GM12873 (cell line): ENCODE data around the gene STAT4.

ENCODE experiments used
- CTCF ChIP-seq: IDR thresholded peaks from 2 replicates; pipeline ENCODE4 v1.5.1; 2012; ENCODE audit warnings: low read depth, mild to moderate bottlenecking, moderate library complexity, low read length, control low read depth; ENCODE audit not compliant: insufficient read depth; ENCODE audit errors: missing control alignments

Gene STAT4

GRCh38 chr2:190993292-190993643, 157.5 kb downstream of the STAT4 start:
- no peak for TF ChIP-seq CTCF

- no peak for TF ChIP-seq CTCF
Observed at GRCh38 chr2:190990132-190990531, 160.7 kb downstream of the STAT4 start.

- no peak for TF ChIP-seq CTCF
Observed at GRCh38 chr2:190988910-190989309, 161.9 kb downstream of the STAT4 start.

- no peak for TF ChIP-seq CTCF
Observed at GRCh38 chr2:190987938-190988337, 162.9 kb downstream of the STAT4 start.

GRCh38 chr2:190987116-190987515, 163.7 kb downstream of the STAT4 start:
- TF ChIP-seq CTCF = no peak

GRCh38 chr2:190986221-190986953, 164.4 kb downstream of the STAT4 start:
- TF ChIP-seq CTCF = no peak

- TF ChIP-seq CTCF = no peak
Observed at GRCh38 chr2:190984595-190984994, 166.2 kb downstream of the STAT4 start.
